Measurements from ENCODE around the gene KCNH3. TPM values are rescaled to one million over a fixed set of nuclear protein-coding genes. Genes with fewer than 3 reads are reported as not detected.

The KCNH3 gene
- total RNA-seq, 1 donor from 2014 or later, result 1.6 TPM

DNA sequence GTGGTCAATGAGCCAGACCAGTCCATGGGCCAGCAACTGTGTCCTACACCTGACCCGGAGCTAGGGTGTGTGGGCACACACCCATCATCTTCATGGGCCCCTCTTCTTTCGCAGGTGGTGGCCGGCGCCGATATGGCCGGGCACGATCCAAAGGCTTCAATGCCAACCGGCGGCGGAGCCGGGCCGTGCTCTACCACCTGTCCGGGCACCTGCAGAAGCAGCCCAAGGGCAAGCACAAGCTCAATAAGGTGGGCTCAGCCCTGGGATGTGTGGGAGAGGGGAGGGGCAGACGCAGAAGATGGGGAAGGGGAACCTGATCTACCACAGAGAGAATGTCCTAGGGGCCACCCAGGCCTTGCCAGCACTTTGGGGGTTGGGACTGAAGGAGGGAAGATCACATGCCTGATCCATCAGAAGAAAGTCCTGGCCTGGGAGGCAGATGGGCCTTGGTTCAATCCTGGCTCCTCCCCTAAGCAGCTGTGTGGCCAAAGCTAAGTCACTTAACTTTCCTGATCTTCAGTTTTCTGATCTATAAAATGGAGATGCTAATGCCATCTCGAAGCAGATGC lies 3.8 kb downstream of the KCNH3 start:
- intact Hi-C loops (cut with micrococcal nuclease), result no loop called here
- DNase-seq (ENCODE audit: low spot score), result no peak
- Mint-ChIP-seq H3K4me3 (no peak overlapping the region), H3K4me1 (ENCODE audit: low read depth) (no peaks in the 10 kb centered on the region), H3K27me3 (ENCODE audit: insufficient read depth) (peaks cover 38% of the 10 kb centered on the region), H3K9me3 (no peaks in the 10 kb centered on the region), H3K36me3 (ENCODE audit: low read depth) (no peaks in the 10 kb centered on the region), H3K27ac (no peak overlapping the region)

DNA sequence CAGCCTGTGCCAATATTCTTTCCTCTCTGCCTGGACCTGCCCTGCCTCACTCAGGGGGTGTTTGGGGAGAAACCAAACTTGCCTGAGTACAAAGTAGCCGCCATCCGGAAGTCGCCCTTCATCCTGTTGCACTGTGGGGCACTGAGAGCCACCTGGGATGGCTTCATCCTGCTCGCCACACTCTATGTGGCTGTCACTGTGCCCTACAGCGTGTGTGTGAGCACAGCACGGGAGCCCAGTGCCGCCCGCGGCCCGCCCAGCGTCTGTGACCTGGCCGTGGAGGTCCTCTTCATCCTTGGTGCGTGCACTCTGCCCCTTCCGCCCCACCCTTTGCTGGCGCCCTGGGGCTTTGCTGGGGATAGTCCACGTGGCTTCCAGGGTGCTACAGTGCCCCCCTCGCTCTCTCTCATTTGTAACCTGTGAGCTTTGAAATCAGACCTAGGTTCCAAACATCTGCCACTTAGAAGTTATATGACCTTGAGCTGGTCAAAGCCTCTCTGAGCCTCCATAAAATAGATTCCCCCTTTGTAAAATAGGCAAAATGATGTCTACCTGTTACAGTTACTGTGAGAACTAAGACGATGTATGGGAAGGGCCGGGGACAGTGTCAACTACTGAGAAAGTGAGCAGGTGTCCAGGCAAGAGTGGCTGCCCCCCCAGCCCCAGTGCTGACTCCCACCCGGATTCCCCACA lies 4.5 kb downstream of the KCNH3 start:
- Mint-ChIP-seq H3K4me1 (ENCODE audit: low read depth) (no peaks in the 10 kb centered on the region), H3K36me3 (ENCODE audit: low read depth) (no peaks in the 10 kb centered on the region), H3K27me3 (ENCODE audit: insufficient read depth) (peaks cover 37% of the 10 kb centered on the region), H3K4me3 (no peak overlapping the region), H3K9me3 (no peaks in the 10 kb centered on the region), H3K27ac (no peak overlapping the region)
- DNase-seq (ENCODE audit: low spot score), result no peak
- intact Hi-C loops (cut with micrococcal nuclease), result no loop called here

DNA sequence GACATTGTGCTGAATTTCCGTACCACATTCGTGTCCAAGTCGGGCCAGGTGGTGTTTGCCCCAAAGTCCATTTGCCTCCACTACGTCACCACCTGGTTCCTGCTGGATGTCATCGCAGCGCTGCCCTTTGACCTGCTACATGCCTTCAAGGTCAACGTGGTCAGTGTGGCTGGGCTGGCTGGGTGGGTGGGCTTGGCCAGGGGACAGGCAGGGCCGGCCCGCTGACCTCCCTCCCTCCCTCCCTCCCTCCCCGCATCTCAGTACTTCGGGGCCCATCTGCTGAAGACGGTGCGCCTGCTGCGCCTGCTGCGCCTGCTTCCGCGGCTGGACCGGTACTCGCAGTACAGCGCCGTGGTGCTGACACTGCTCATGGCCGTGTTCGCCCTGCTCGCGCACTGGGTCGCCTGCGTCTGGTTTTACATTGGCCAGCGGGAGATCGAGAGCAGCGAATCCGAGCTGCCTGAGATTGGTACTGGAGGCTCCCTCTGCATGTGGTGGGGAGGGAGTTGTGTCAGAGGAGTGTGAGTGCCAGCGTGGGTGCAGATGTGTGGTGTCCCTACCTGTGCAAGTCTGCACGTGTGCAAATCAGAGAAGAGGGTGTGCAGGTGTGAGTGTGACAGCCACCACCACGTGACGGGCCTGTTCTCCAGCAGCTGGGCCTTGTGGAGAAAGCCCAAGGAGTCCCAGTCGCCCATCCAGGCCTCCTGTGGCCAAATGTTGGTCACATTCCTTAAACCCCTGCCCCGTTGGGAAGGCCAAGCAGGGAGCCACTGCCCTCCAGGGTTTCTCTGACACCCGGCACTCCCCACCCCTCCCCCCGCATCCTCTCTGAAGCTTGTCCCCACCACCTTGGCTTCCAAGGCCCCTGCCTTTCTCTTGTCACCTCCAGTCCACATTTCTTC lies 5.3 kb downstream of the KCNH3 start:
- Mint-ChIP-seq H3K4me3 (no peak overlapping the region), H3K27ac (no peak overlapping the region), H3K9me3 (no peaks in the 10 kb centered on the region), H3K36me3 (ENCODE audit: low read depth) (no peaks in the 10 kb centered on the region), H3K4me1 (ENCODE audit: low read depth) (no peaks in the 10 kb centered on the region), H3K27me3 (ENCODE audit: insufficient read depth) (peaks cover 38% of the 10 kb centered on the region)
- intact Hi-C loops (cut with micrococcal nuclease), result no loop called here
- no peak for DNase-seq (ENCODE audit: low spot score)

DNA sequence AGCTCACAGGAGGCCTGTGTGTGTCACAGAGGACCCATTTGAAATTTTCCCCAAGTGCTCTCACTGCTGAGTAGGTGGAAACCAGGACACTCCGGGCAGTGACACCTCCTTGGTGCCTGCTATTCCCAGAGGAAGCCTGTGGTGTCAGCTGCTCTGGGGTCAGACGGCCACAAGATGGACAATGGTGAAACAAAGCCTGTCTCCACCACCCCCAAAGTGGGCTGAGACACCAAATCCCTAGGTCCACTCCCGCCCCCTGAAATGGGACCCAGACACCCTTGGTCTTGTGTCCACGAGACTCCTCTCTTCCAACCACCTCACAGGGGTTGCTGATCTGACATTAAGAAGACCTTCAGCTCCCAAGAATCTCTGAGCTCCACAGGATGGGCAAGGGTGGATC lies 7.0 kb downstream of the KCNH3 start:
- no peaks in the 10 kb centered on the region for H3K9me3 Mint-ChIP-seq
- no peaks in the 10 kb centered on the region for H3K36me3 Mint-ChIP-seq (ENCODE audit: low read depth)
- H3K27ac Mint-ChIP-seq, result no peak overlapping the region
- no peaks in the 10 kb centered on the region for H3K4me1 Mint-ChIP-seq (ENCODE audit: low read depth)
- intact Hi-C loops (cut with micrococcal nuclease), result no loop called here
- H3K27me3 Mint-ChIP-seq (ENCODE audit: insufficient read depth), result peaks cover 26% of the 10 kb centered on the region
- H3K4me3 Mint-ChIP-seq, result no peak overlapping the region
- no peak for DNase-seq (ENCODE audit: low spot score)

DNA sequence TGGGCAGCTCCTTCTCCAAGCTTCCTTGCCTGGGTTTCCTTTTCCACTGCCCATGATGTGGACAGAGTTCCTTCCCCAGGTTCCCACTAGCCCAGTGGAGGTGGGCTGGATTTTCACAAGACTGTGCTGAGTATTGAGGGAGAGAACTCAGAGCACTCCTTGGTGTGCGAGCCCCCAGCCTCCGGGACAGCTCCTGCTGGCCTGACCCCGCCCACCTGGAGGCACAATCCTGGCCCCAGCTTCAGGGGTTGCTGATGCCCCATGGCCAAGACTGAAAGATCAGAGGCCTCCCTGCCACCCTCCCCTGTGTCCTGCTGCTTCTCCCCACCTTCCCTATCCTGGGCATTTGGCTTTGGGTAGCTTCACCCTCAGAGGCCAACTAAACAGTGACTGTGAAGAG lies 7.7 kb downstream of the KCNH3 start:
- Mint-ChIP-seq H3K27ac (no peak overlapping the region), H3K4me1 (ENCODE audit: low read depth) (no peaks in the 10 kb centered on the region), H3K27me3 (ENCODE audit: insufficient read depth) (peaks cover 30% of the 10 kb centered on the region), H3K4me3 (no peak overlapping the region), H3K36me3 (ENCODE audit: low read depth) (no peaks in the 10 kb centered on the region), H3K9me3 (no peaks in the 10 kb centered on the region)
- DNase-seq (ENCODE audit: low spot score), result no peak
- intact Hi-C loops (cut with micrococcal nuclease), result no loop called here

DNA sequence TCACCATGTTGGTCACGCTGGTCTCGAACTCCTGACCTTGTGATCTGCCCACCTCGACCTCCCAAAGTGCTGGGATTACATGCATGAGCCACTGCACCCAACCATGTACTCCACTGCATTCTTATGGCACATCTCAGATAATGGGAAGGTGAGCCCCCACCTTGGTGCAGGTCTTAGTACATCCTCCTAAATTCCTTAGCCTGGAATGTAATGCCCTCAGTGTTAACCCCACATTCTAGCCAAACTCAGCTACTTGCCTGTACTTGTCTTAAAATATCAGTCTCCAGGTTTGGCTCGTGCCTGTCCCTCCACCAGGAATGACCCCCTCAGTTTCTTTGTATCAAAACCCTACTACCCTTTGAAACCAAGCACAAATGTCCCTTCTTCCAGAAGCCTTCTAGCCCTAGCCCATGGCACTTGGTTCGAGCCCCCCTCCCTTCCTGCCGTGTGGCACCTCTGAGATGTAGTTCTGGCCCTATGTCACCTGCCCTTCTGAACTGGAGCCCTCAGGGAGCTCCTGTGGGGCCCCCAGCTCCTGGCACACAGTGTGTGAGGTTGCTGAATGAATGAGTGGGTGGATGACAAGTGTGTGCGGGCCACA lies 8.4 kb downstream of the KCNH3 start:
- DNase-seq (ENCODE audit: low spot score), result no peak
- Mint-ChIP-seq H3K36me3 (ENCODE audit: low read depth) (no peaks in the 10 kb centered on the region), H3K4me1 (ENCODE audit: low read depth) (no peaks in the 10 kb centered on the region), H3K9me3 (no peaks in the 10 kb centered on the region), H3K27me3 (ENCODE audit: insufficient read depth) (peaks cover 32% of the 10 kb centered on the region), H3K4me3 (no peak overlapping the region), H3K27ac (no peak overlapping the region)
- intact Hi-C loops (cut with micrococcal nuclease), result no loop called here

DNA sequence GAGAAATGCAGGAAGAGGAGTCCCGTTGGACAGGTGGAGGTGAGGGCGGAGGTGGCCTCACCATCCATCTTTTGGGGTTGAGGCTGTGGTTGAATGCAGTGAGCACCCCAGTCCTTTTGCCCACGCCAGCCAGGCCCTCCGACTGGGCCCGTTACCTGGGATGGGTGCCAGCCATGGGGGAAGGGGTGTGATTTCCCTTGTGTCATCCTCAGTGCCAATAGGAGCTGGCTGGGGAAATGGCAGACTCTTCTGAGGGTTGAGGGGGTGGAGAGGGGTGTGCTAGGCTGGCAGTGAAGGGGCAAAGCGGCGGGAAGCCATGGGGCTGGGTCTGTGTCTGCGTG lies 9.6 kb downstream of the KCNH3 start:
- H3K36me3 Mint-ChIP-seq (ENCODE audit: low read depth), result no peaks in the 10 kb centered on the region
- no peak overlapping the region for H3K4me3 Mint-ChIP-seq
- no peak for DNase-seq (ENCODE audit: low spot score)
- H3K27me3 Mint-ChIP-seq (ENCODE audit: insufficient read depth), result peaks cover 32% of the 10 kb centered on the region
- no peak overlapping the region for H3K27ac Mint-ChIP-seq
- no peaks in the 10 kb centered on the region for H3K9me3 Mint-ChIP-seq
- H3K4me1 Mint-ChIP-seq (ENCODE audit: low read depth), result no peaks in the 10 kb centered on the region
- intact Hi-C loops (cut with micrococcal nuclease), result no loop called here

DNA sequence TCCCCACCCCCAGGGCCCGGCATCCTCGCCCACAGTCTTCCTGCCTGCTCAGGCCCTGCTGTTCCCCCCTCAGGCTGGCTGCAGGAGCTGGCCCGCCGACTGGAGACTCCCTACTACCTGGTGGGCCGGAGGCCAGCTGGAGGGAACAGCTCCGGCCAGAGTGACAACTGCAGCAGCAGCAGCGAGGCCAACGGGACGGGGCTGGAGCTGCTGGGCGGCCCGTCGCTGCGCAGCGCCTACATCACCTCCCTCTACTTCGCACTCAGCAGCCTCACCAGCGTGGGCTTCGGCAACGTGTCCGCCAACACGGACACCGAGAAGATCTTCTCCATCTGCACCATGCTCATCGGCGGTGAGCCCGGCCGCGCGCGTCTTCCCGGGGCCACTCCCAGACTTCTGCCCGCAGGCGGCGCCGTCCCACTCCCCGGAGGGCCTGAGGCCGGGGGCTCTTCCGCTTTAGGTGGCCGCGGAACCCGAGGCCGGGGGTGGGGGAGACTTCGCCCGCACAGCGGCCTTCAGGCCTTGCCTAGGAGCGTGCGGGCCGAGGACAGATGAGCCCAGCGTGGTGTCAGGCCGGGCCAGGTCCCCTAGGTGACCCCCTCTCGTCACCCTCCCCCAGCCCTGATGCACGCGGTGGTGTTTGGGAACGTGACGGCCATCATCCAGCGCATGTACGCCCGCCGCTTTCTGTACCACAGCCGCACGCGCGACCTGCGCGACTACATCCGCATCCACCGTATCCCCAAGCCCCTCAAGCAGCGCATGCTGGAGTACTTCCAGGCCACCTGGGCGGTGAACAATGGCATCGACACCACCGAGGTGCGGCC lies 10.2 kb downstream of the KCNH3 start:
- H3K27ac Mint-ChIP-seq, result no peak overlapping the region
- no peaks in the 10 kb centered on the region for H3K9me3 Mint-ChIP-seq
- intact Hi-C loops (cut with micrococcal nuclease), result no loop called here
- H3K36me3 Mint-ChIP-seq (ENCODE audit: low read depth), result no peaks in the 10 kb centered on the region
- peaks cover 32% of the 10 kb centered on the region for H3K27me3 Mint-ChIP-seq (ENCODE audit: insufficient read depth)
- H3K4me3 Mint-ChIP-seq, result no peak overlapping the region
- no peak for DNase-seq (ENCODE audit: low spot score)
- H3K4me1 Mint-ChIP-seq (ENCODE audit: low read depth), result no peaks in the 10 kb centered on the region

DNA sequence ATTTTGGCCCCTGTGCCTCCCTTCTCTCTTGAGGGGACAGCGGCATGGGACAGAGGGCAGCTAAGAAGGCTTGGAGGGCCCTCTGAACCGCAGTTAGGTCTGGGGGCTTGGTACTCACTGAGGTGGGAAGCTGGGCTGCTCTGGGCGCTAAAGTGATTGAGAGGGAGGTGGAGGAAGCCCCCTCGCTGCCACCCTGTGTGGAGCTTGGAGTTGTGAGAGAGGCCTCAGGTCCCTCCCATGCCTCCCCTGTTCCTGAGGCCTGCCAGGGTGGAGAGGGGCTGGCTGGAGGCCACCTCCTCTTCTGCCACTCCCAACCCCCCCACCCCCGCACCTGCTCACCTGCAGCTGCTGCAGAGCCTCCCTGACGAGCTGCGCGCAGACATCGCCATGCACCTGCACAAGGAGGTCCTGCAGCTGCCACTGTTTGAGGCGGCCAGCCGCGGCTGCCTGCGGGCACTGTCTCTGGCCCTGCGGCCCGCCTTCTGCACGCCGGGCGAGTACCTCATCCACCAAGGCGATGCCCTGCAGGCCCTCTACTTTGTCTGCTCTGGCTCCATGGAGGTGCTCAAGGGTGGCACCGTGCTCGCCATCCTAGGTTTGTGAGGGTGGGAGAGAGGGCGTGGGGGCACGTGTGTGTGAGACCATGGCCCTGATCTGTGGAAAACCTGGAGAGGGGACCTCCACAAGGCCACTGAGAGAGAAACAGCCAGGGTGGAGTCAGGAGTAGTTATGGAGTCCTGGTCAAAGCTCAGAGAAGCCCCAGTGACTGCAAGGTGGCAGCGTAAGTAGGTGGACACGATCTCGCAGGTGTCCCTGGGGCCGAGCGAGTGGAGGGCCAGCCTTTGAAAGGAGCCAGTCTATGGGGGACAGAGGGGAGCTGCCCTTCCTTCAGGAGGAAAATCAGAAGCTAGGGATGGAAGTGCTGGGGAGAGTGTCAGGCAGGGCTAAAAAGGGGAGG lies 11.2 kb downstream of the KCNH3 start:
- DNase-seq (ENCODE audit: low spot score), result no peak
- intact Hi-C loops (cut with micrococcal nuclease), result no loop called here
- Mint-ChIP-seq H3K4me3 (no peak overlapping the region), H3K36me3 (ENCODE audit: low read depth) (no peaks in the 10 kb centered on the region), H3K9me3 (no peaks in the 10 kb centered on the region), H3K4me1 (ENCODE audit: low read depth) (no peaks in the 10 kb centered on the region), H3K27ac (no peak overlapping the region), H3K27me3 (ENCODE audit: insufficient read depth) (peaks cover 29% of the 10 kb centered on the region)

DNA sequence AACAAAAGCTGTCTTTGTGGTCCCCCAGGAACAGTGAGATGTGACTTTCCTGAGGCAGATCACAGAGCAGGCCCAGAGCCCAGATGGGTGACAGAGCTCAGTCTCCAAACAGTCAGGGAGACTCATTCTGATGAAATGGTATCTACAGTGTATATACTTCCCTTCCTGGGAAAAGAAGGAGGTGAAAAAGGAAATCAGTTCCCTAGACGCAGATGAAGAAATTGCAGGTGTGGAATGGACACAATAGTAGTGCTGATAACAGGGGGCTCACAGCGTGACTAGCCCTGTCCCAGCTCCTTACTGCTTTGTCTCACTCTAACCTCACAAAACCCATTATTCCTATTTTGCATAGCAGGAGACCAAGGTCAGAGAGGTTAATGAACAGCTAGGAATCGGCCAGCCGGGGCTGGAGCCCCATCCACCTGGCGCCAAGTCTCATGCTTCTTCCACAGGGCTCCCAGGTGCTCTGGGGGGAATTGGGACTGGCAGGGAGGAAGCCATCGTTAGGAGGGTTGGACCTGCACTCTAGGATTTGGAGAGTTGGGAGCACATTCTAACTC lies 11.9 kb downstream of the KCNH3 start:
- Mint-ChIP-seq H3K27ac (no peak overlapping the region), H3K4me3 (no peak overlapping the region), H3K27me3 (ENCODE audit: insufficient read depth) (peaks cover 27% of the 10 kb centered on the region), H3K36me3 (ENCODE audit: low read depth) (no peaks in the 10 kb centered on the region), H3K4me1 (ENCODE audit: low read depth) (no peaks in the 10 kb centered on the region), H3K9me3 (no peaks in the 10 kb centered on the region)
- intact Hi-C loops (cut with micrococcal nuclease), result no loop called here
- no peak for DNase-seq (ENCODE audit: low spot score)

DNA sequence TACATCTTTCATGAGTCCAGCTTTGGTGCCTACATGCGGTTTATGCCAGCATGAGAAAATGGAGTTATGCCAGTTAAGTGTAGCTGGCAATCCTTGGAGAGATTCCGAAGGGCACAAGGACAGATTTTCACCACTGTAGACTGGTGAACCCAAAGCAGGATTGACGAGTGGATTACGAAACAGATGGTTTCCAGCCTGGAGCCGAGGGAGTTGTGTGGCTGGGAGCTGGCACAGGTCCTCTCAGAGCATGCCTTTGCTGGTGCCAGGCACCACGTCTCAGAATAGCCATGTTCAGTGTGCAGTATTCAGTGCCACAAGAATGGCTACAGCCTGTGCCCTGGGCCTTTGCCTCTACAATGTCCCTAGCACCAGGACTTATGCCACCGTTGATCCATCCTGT lies 13.2 kb downstream of the KCNH3 start:
- DNase-seq (ENCODE audit: low spot score), result no peak
- H3K36me3 Mint-ChIP-seq (ENCODE audit: low read depth), result peaks cover 4% of the 10 kb centered on the region
- H3K9me3 Mint-ChIP-seq, result no peaks in the 10 kb centered on the region
- peaks cover 25% of the 10 kb centered on the region for H3K27me3 Mint-ChIP-seq (ENCODE audit: insufficient read depth)
- no peaks in the 10 kb centered on the region for H3K4me1 Mint-ChIP-seq (ENCODE audit: low read depth)
- H3K27ac Mint-ChIP-seq, result no peak overlapping the region
- H3K4me3 Mint-ChIP-seq, result no peak overlapping the region
- intact Hi-C loops (cut with micrococcal nuclease), result no loop called here

Measured in activated T-helper 1 cell treated with anti-CD3 and anti-CD28 coated beads, Interleukin-12 subunit alpha, Interleukin-12 subunit beta, Interleukin-2, Interleukin-4 antibody, amounts not matched to agents 30 ng/mL and 10 ng/mL and 1 ng/mL, durations not matched to agents 14 hours and 24 hours and 36 hours (primary cell).